BJ (cell line): ENCODE data around the gene HCAR2. TPM values are rescaled to one million over a fixed set of nuclear protein-coding genes. Genes with fewer than 3 reads are reported as not detected.
"Not testable (repeated sequence)": the region's sequence is repeated elsewhere in the genome, so short reads cannot be mapped to it uniquely, and the experiment has no call there.

Source experiments
- CTCF ChIA-PET: fragments of 350-600 bp; formaldehyde crosslinking; extraction: SDS; loops from one replicate; lab custom pipeline; 2021; ENCODE audit warnings: antibody characterized with exemption, inconsistent platforms; lab: Yijun Ruan, JAX
- POLR2A ChIA-PET: fragments of 300-600 bp; sonication (Branson Sonifier 250); formaldehyde crosslinking; extraction: SDS; loops from one replicate; lab custom pipeline; 2021; ENCODE audit warnings: antibody characterized with exemption; lab: Charles Lee
- DNase-seq: peaks from one replicate; pipeline ENCODE4 v3.0.0-alpha.2; 2011; ENCODE audit warnings: low read depth
- H3K27me3 ChIP-seq: 2 replicates; pipeline ENCODE4 v1.6.0; 2011; ENCODE audit warnings: low read length; ENCODE audit not compliant: control insufficient read depth, insufficient read depth
- H3K36me3 ChIP-seq: 2 replicates; pipeline ENCODE4 v1.5.1; 2011; ENCODE audit warnings: low read length; ENCODE audit not compliant: control insufficient read depth, insufficient read depth
- H3K4me3 ChIP-seq: 2 replicates; pipeline ENCODE4 v1.5.1; 2011; ENCODE audit warnings: low read depth, mild to moderate bottlenecking, control low read depth, low read length
- polyA plus RNA-seq: library from polyadenylated mRNA; depleted of rRNA; stranded (reverse); fragments of >200 nt; gene quantifications from 2 replicates; pipeline ENCODE4 v1.2.3, GENCODE V29; 2011
- TF ChIP-seq, protein P1 (sequence below): IDR thresholded peaks from 2 replicates; pipeline ENCODE4 v1.5.1; 2011; ENCODE audit warnings: low read depth, mild to moderate bottlenecking, control low read depth, inconsistent platforms, low read length, moderate library complexity; ENCODE audit not compliant: insufficient read depth

Gene HCAR2
- polyA plus RNA-seq, 1 experiment, result not detected

DNA sequence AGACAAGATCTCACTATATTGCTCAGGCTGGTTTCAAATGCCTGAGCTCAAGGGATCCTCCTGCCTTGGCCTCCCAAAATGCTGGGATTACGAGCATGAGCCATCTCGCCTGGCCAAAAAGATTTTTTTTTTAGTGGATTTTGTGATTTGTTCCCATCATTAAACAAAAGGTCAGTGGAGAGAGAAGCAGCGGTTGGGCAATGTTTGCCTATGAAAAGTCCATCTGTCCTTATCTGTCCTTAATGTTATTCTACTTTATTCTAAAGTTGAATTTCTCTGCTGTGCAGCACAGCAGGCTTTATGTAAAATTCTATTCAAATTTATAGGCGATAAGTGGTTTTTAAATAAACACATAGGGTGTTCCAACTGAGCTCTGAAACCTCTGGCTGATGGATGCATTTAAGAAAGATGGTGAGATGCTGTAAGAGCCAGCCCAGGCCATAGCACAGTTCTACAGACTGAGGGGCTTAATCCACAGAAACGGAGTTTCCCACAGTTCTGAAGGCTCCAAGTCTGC is 18.8 kb downstream of the HCAR2 start:
- Histone ChIP-seq H3K4me3 (no peak overlapping the region), H3K36me3 (no peaks in the 10 kb centered on the region), H3K27me3 (no peaks in the 10 kb centered on the region)
- TF ChIP-seq, protein P1, sequence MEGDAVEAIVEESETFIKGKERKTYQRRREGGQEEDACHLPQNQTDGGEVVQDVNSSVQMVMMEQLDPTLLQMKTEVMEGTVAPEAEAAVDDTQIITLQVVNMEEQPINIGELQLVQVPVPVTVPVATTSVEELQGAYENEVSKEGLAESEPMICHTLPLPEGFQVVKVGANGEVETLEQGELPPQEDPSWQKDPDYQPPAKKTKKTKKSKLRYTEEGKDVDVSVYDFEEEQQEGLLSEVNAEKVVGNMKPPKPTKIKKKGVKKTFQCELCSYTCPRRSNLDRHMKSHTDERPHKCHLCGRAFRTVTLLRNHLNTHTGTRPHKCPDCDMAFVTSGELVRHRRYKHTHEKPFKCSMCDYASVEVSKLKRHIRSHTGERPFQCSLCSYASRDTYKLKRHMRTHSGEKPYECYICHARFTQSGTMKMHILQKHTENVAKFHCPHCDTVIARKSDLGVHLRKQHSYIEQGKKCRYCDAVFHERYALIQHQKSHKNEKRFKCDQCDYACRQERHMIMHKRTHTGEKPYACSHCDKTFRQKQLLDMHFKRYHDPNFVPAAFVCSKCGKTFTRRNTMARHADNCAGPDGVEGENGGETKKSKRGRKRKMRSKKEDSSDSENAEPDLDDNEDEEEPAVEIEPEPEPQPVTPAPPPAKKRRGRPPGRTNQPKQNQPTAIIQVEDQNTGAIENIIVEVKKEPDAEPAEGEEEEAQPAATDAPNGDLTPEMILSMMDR, result no peak
- ChIA-PET POLR2A (no interaction called here), CTCF (no interaction called here)
- DNase-seq, result no peak

DNA sequence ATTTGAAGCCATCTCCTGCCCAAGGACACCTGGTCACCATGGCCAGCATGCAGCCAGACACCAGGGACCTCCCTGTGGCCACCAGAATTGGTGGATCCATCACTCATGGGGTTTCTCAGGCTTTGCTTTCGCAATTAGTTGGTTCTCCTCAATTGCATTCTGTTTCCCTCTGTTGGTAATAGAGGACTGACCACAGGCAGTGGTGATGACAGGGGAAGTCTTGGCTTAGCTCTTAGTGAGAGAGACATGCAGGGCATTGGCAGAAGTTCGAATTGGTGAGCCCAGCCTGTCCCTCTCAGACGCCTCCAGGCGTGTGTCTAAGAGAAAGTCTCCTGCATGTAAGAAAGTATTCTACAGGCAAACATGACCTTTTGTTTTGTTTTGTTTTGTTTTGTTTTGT is 21.3 kb downstream of the HCAR2 start:
- ChIA-PET POLR2A (no interaction called here), CTCF (interaction anchor here (1.2 to 1.3 kb wide), 3 partner anchors 29 to 326 kb away, joined by 3 read pairs; no protein-coding TSS in a partner anchor)
- Histone ChIP-seq H3K36me3 (no peaks in the 10 kb centered on the region), H3K4me3 (no peak overlapping the region), H3K27me3 (no peaks in the 10 kb centered on the region)
- TF ChIP-seq, protein P1, result no peak
- no peak for DNase-seq

DNA sequence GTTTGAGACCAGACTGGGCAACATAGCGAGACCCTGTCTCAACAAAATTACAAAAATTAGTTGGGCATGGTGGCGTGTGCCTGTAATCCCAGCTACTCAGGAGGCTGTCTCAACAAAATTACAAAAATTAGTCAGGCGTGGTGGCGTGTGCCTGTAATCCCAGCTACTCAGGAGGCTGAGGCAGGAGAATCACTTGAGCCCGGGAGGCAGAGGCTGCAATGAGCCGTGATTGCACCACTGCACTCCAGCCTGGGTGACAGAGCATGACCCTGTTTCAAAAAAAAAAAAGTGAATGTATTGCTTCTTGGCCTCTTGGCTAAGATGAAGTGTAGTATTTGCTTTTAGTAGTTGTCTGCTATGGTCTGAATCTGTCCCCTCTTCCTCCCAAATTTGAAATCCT is 22.2 kb downstream of the HCAR2 start:
- H3K36me3 ChIP-seq, DNase-seq, POLR2A ChIA-PET, H3K4me3 ChIP-seq, H3K27me3 ChIP-seq: not testable (repeated sequence)
- CTCF ChIA-PET, result interaction anchor here (1.2 to 1.3 kb wide), 3 partner anchors 28 to 325 kb away, joined by 3 read pairs; no protein-coding TSS in a partner anchor

DNA sequence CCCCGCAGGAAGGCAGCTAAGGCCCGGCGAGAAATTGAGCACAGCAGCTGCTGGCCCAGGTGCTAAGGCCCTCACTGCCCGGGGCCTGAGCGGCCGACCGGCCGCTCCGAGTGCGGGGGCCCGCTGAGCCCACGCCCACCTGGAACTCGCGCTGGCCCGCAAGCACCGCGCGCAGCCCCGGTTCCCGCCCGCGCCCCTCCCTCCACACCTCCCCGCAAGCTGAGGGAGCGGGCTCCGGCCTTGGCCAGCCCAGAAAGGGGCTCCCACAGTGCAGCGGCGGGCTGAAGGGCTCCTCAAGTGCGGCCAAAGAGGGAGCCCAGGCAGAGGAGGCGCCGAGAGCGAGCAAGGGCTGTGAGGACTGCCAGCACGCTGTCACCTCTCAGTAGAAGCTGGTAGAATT is 26.4 kb downstream of the HCAR2 start:
- H3K36me3 ChIP-seq, DNase-seq, H3K4me3 ChIP-seq, POLR2A ChIA-PET, H3K27me3 ChIP-seq, CTCF ChIA-PET: not testable (repeated sequence)

DNA sequence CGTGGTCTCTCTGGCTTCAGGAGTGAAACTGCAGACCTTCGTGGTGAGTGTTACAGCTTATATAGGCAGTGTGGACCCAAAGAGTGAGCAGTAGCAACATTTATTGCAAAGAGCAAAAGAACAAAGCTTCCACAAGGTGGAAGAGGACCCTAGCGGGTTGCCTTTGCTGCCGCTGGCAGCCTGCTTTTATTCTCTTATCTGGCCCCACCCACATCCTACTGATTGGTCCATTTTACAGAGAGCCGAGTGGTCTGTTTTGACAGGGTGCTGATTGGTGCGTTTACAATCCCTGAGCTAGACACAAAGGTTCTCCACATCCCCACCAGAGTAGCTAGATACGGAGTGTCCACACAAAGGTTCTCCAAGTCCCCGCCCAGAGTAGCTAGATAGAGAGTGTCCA is 27.1 kb downstream of the HCAR2 start:
- H3K27me3 ChIP-seq, H3K4me3 ChIP-seq, POLR2A ChIA-PET, H3K36me3 ChIP-seq, DNase-seq: not testable (repeated sequence)
- CTCF ChIA-PET, result interaction anchor here (0.6 kb wide), 1 partner anchor 160 kb away, joined by 3 read pairs; no protein-coding TSS in a partner anchor

DNA sequence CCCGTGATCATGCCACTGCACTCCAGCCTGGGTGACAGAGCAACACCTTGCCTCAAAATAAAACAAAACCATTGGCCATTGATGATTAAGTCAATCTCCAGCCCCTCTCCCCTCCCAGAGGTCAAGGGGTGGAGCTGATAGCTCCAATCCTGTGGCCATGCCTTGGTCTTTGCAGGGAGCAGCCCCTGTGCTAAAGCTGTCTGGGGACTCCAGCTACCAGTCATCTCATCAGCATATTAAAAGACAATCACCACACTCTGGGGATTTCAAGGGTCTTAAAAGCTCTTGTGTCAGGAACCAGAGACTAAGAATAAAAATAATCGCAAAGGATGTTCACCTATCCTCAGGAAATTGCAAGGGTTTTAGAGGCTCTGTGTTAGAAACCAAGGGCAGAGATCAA is 30.6 kb downstream of the HCAR2 start:
- ChIA-PET CTCF (no interaction called here), POLR2A (no interaction called here)
- TF ChIP-seq, protein P1, result no peak
- no peaks in the 10 kb centered on the region for H3K36me3 ChIP-seq
- H3K27me3 ChIP-seq, result no peaks in the 10 kb centered on the region
- DNase-seq, result no peak
- no peak overlapping the region for H3K4me3 ChIP-seq
